ENCODE data around the gene SHROOM2.
"Not testable (repeated sequence)": the region's sequence is repeated elsewhere in the genome, so short reads cannot be mapped to it uniquely, and the experiment has no call there.

The SHROOM2 gene

GRCh38 chrX:9785254-9785943, 830 bp upstream of the SHROOM2 start:
- DNase-seq (ENCODE audit: low read depth in 2 of 2, low spot score in 1 of 2): no peak

GRCh38 chrX:9786798-9787635, 788 bp downstream of the SHROOM2 start:
- no peak for DNase-seq (ENCODE audit: low read depth in 2 of 2, low spot score in 1 of 2)

GRCh38 chrX:9788911-9789310, 2.7 kb downstream of the SHROOM2 start:
- no peak for DNase-seq (ENCODE audit: low read depth in 2 of 2, low spot score in 1 of 2)

- DNase-seq (ENCODE audit: low read depth in 2 of 2, low spot score in 1 of 2): no peak
These were observed 3.3 kb downstream of the SHROOM2 start for GRCh38 chrX:9789555-9789954.

- no peak for DNase-seq (ENCODE audit: low read depth in 2 of 2, low spot score in 1 of 2)
These were observed 4.6 kb downstream of the SHROOM2 start for GRCh38 chrX:9790866-9791265.

GRCh38 chrX:9794495-9794894, 8.3 kb downstream of the SHROOM2 start:
- no peak for DNase-seq (ENCODE audit: low read depth in 2 of 2, low spot score in 1 of 2)

- DNase-seq (ENCODE audit: low read depth in 2 of 2, low spot score in 1 of 2): no peak
These were observed 11.4 kb downstream of the SHROOM2 start for GRCh38 chrX:9797384-9798360.

- no peak for DNase-seq (ENCODE audit: low read depth in 2 of 2, low spot score in 1 of 2)
These were observed 16.5 kb downstream of the SHROOM2 start for GRCh38 chrX:9802737-9803136.

GRCh38 chrX:9804444-9804843, 18.2 kb downstream of the SHROOM2 start:
- DNase-seq (ENCODE audit: low read depth in 2 of 2, low spot score in 1 of 2): no peak

GRCh38 chrX:9805956-9806355, 19.7 kb downstream of the SHROOM2 start:
- no peak for DNase-seq (ENCODE audit: low read depth in 2 of 2, low spot score in 1 of 2)

GRCh38 chrX:9807355-9808182, 21.3 kb downstream of the SHROOM2 start:
- DNase-seq (ENCODE audit: low read depth in 2 of 2, low spot score in 1 of 2): no peak

GRCh38 chrX:9809876-9810275, 23.6 kb downstream of the SHROOM2 start:
- DNase-seq (ENCODE audit: low read depth in 2 of 2, low spot score in 1 of 2): not testable (repeated sequence)

GRCh38 chrX:9811086-9811485, 24.9 kb downstream of the SHROOM2 start:
- DNase-seq (ENCODE audit: low read depth in 2 of 2, low spot score in 1 of 2): not testable (repeated sequence)

GRCh38 chrX:9816084-9816700, 30.0 kb downstream of the SHROOM2 start:
- no peak for DNase-seq (ENCODE audit: low read depth in 2 of 2, low spot score in 1 of 2)

GRCh38 chrX:9821572-9821971, 35.3 kb downstream of the SHROOM2 start:
- no peak for DNase-seq (ENCODE audit: low read depth in 2 of 2, low spot score in 1 of 2)

GRCh38 chrX:9824554-9824953, 38.3 kb downstream of the SHROOM2 start:
- DNase-seq (ENCODE audit: low read depth in 2 of 2, low spot score in 1 of 2): no peak

- DNase-seq (ENCODE audit: low read depth in 2 of 2, low spot score in 1 of 2): no peak
These were observed 39.0 kb downstream of the SHROOM2 start for GRCh38 chrX:9825129-9825790.

GRCh38 chrX:9825966-9826365, 39.7 kb downstream of the SHROOM2 start:
- no peak for DNase-seq (ENCODE audit: low read depth in 2 of 2, low spot score in 1 of 2)

All from stimulated activated CD8-positive, alpha-beta memory T cell treated with anti-CD3 and anti-CD28 coated beads, Interleukin-4, amount 100 ng/mL, for 1 hour (primary cell).